GM19238 (cell line): ENCODE data around the gene UBE2L5.

Source experiments
- DNase-seq: peaks from one replicate; pipeline ENCODE4 v3.0.0; 2011; ENCODE audit warnings: low spot score; ENCODE audit not compliant: insufficient read length

UBE2L5 gene

DNA sequence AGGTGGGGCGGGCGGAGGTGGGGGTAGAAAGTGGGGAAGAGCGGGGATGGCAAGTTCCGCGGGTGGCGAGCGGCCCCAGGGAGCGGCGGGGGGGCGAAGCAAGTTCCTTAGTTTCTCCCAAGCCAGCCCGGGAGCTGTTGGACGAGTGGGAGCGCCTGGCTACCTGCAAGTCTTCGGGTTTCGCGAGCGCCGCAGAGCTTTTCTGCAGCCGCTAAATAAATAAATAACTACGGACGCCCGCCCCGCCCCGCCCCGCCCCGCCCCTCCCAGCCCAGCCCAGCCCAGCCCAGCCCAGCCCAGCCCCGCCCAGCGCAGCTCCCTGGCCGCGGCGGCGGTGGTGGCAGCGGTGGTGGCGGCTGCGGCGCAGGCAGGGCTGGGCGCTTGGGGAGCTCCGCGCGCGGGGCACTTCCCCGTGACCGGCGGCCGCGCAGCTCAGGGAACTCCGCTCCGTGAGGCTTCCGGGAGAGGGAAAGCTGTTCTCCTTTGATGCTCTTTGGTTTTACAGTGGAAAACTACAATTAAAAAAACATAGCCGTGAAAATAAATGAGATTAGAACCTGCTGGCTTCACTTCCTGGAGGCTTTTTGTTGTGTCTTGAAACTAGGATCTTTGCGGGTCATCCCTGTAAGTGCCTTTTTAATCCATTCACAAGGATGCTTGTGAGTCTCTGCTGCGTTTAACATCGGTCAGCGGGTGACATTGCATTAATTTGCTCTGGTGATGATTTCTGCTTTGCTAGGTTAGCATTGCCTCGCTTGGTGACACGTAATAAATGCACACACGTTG lies at the start of gene UBE2L5:
UBE2L5 (plus strand) TSS at position 440 of the 786 bp plus-strand sequence. CDS start 5,498 bp downstream, outside the sequence.
- peak; percentile 55 for DNase-seq

DNA sequence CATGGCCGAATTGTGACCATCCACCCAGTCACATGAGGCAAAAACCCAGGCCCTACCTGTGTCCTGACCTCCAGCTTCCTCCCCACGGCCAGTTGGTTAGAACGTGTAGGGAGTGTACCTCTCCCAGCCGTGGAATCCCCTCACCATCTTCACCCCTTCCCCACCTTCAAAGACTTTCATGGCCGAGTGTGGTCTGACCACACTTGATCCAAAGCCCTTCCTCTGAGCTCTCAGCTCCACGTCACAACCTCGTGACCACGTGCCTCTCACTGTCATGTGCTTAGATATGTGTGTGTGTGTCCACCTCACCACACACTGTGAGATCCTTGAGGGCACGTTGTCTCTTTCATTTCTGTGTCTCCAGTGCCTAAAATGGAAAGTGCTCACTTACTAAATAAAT lies 48.6 kb upstream of the UBE2L5 start:
- no peak for DNase-seq

DNA sequence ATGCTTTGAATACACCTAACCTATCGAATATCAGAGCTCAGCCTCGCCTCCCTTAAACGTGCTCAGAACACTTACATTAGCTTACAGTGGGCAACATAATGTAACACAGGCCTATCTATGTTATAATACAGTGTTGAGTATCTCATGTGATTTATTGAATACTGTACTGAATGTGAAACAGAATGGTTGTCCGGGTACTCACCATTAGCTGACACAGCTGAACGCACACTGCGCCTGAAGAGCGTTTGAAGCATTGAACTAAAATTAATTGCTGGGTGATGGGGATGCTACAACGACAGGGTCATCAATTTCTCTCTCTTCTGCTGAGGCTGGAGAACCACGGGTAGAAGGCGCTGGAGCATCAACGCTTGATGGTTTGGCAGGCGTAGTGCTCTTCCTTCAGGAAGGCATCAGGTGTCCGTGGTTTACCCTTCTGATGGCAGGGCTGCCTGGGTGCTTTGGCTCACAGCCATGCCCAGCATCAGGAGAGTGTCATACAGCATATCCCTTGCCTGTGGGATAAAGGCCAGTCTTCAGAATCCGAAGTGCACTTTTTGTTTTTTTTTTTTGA lies 46.9 kb upstream of the UBE2L5 start:
- no peak for DNase-seq

DNA sequence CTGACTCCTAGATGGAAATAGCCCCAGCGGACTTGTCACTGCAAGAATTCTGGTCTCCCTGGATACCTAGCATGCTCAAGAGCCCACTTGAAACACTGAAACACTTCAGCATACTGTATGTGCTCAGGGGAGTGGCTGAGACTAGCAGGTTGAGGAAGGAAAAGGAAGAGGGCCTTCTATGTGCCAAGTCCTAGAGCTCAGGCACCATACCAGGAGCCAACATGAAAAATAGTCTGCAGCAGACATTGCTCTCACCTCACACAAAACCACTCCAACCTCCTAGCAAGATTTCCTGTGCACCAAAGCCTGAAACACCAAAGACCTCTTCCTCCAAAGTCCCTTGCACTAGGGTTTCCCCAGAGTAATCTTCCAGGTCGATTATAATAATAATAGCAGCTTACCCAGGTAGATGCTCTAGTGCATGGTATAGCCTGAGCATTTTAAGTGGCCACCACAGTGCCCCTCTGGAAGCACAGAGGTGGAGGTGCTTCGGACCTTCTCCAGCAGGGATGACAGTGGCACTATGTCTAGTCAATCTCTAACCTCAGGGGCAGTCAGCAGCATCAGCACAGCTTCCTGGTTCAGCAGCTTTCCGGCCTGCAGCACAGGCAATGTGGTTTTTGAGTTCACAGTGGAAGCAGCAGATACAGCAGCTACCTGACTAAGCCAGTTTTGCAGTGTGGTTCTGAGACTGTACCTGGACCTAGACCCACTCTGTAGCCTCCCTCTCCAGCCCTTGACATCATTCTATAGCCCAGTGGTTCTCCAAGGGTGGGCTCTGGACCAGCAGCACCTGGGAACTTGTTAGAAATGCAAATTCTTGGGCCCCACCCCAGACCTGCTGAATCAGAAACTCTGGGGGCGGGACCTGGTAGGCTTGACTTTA lies 45.6 kb upstream of the UBE2L5 start:
- DNase-seq: no peak

DNA sequence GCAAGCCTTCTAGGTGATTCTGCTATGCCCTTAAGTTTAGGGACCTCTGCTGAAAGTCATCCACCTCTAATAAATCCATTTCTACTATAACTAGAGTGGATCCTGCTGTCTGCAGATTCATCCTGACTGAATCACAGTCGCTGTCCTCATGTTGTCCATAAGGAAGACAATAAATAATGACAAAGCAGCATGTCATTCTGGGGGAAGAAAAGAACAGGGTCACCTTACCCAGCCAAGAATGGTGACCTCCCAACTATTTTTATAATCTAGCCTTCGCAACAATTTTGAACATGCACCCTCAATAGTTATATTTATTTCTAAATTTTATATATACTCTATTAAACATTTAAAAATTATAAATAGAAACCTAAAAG lies 45.0 kb upstream of the UBE2L5 start:
- no peak for DNase-seq

DNA sequence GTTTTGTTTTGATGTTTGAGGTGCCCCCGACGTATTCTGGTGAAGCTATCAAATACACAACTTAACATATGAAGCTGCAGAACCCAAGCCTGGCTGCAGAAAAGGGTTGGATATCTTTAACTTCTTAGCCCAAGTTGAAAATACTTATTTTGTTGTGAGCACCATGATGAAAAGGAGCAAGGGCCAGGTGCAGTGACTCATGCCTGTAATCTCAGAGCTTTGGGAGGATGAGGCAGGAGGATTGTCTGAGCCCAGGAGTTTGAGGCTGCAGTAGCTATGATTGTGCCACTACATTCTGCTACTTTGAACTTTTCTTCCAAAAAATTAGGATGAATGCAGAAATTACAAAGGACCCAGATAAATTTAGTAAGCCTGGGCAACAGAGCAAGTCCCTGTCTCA lies 44.1 kb upstream of the UBE2L5 start:
- no peak for DNase-seq

DNA sequence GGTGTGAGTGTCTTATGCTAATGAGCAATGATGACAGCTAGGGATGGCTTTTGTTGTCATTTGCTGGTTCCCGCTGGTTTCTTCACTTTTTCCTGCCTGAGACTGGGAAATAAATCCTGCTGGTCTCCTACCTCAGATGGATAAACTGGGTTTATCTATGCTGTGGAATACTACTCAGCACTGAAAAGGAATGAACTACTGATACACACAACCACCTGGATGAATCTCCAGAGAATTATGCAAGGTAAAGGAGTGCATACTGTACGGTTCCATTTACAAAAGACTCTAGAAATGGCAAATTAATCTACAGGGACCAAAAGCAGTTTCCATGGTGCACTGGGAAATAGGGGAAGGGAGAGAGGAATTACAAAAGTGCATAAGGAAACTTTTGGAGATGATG lies 41.2 kb upstream of the UBE2L5 start:
- DNase-seq: no peak

DNA sequence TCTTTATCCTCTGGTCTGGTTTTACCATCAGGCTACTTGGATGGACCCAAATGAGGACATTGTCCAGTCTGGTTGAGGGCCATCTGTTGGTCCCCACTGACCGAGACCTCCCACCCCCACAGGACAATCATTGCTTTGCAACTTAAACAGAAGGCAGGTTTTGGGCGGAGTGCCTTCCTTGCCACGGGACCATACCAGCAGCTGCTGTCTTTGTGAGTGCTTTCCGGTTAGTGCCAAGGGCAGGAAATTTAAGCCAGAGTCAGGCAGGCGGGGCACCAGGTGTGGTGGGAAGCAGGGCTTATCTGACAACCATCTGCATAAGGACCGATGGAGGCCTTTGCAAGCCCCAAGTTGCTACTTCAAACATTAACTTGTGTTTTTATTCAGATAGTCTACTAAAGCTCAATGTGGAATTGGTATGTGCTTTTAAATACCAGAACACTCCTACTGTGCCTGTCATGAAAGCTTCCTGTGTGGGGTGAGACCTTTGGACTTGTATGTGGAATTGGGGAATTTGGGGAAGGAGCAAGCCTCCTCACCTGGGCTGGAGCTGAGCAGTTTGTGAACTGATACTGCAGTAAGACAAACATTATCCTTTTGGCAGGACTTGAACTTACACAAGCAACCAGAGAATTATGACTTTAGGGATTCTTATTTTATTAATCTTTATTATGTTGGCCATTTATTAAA lies 39.3 kb upstream of the UBE2L5 start:
- no peak for DNase-seq

DNA sequence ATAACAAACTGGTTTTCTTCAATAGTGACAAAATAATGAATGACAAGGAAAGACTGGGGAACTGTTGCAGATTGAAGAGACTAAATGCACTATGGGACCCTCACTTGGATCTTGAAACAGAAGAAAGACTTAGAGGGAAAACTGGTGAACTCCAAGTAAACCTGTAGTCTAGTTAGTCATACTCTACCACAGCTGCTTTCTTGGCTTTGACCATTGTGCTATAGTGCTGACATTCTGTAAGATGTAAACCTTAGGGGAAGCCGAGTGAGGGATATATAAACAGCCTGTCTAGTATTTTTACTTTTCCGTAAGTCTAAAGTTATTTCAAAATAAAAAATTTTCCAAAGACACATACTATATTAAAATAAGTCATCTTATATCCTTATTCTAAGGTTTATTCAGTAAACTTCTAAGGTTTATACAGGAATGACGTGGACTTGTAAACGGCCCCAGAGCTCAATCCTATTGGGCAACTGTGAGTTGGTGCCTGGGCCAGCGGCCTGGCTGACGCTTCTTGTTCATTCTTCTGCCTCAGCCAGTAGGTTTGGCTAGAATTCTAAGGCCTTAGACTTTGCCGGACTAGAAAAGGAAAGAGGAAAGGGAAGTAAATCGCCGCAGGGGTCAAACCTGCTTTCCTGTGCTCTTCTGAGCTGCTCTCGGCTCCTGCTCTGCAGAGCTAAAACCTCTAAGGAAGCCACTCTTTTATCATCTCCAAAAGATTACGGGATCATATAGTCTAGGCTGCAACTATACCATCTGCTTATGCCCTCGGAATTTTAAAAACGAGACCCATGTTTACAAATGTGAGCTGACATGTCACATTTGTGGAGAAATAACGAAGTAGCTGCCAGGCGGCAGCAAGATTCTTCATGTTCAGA lies 33.6 kb upstream of the UBE2L5 start:
- DNase-seq: no peak

DNA sequence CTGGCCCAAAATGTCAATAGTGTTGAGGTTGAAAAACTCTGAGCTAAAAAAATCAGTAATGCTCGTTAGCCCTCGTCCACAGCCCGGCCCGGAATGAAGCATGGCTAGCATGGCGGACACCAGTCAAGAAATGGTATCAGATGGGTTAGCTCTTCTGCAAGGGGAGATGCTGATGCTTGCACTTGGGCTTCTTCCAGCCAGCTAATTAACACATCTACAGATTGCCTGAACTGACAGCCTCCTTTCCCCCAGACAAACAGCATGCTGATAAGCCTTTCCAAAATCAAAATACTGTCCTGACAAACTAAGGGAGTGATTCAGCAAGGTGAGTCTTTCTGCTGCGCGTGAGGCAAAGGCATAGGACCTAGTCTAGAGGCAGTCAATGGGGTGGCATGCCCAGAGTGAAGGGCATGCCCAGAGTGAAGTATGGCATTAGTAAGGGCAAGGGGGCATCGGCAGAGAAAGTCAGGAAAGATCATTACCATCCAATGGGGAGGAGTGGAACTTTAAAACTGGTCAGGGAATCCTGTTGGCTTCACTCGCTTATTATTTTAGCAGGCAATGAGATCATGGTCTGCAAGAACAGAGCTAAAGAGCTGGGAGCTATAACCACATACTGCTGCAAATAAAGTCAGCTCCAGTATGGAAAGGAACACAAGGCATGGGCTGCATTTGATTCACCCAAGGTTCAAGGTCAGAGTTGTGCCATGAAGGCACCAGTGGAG lies 30.2 kb upstream of the UBE2L5 start:
- no peak for DNase-seq

DNA sequence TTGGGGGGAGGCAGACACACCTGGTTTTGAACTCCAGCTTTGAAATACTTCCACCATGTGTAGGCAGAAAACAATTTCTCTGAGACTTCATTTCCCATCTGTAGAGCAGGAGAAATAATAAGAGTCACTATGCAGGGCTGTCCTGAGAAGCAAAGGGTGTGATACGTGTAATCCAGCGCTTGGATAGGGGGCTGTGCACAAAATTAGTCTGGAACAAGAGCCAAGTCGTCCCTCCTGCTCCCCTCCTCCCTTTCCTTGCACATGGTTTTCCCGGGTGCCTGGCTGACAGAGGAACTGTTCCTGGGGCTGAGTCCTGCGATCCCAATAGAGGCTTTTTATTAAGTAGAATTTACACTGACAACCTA lies 29.6 kb upstream of the UBE2L5 start:
- no peak for DNase-seq

DNA sequence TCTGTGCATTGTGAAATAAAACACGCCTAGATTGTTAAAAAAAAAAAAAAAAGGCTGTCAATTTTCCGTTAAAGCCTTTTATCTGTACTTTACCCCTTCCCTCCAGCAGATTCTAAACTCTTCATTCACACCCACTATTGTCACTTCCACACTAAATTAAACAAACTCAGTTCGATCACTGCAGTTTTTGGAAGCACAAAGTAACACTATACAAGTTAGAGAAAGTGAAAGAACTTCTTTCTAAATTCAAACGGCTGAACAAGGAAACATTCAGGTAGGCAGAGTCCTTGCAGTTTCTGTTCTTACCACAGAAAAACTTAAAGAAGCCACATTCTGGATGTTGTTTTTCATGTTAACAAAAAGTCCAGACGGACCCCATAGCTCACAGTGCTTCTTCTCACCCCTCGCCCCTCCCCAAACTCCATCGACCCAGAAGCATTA lies 27.5 kb upstream of the UBE2L5 start:
- DNase-seq: no peak

DNA sequence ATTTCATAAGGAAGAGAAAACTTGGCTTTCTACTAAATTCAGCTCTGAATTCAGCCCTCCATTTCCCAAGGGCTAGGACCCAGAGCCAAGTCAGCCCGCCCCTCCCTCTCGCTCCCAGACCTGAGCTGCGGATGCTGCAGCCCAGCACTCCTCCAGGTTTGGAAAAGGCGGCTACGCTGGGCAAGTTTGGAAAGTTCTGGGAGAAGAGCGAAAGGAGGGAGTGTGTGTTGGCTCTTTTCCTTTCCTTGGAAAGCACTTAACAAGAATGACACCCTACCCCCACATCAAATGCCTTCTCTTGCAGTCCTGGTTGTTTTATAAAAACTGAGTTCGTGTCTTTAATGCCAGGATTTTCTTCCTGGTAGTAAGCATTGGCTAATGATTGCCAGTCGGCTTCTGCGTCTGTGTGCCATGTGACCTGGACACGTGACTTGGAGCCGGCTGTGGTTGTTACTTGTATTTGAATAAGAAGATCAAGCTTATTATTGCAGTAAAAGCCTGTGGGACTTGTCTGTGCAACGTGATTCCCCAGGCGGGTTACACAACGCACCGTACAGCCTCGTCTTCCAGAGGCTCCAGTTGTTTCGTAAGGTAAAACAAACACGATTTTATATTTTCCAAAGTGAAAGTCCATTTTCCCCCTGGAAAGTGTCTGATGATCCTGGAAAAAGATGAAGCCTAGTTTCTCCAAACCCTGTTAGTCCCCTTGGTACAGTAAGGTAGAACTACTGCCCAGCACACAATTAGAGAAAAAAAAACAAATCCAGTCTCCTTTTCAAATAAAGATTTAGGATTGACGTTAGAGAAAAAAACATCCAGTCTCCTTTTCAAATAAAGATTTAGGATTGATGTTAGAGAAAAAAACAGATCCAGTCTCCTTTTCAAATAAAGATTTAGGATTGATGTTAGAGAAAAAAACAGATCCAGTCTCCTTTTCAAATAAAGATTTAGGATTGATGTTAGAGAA lies 26.8 kb upstream of the UBE2L5 start:
- DNase-seq: peak; percentile 46

DNA sequence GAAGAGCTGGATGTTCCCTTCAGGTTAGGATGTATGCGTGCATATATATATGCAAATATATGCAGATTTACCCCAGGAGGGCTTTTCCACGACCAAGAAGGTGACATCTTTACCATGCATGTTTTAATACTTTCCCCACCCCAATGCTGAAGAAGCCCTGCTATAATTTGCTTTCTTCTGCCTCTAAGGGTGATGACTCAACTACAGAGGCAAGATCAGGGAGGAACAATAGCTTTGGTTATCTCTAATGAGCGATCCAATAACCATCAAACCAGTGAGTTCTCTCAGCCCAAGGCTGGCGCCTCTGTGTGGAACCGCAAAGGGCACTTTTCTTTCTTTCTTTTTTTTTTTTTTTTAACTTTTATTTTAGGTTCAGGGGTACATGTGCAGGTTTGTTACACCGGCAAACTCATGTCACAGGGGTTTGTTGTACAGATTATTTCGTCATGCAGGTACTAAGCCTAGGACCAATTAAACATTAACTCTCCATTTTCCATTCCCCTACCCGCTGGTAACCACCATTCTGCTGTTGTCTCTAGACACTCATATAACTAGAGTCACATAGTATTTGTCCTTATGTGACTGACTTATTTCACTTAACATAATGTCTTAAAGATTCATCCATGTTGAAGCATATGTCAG lies 25.7 kb upstream of the UBE2L5 start:
- no peak for DNase-seq

DNA sequence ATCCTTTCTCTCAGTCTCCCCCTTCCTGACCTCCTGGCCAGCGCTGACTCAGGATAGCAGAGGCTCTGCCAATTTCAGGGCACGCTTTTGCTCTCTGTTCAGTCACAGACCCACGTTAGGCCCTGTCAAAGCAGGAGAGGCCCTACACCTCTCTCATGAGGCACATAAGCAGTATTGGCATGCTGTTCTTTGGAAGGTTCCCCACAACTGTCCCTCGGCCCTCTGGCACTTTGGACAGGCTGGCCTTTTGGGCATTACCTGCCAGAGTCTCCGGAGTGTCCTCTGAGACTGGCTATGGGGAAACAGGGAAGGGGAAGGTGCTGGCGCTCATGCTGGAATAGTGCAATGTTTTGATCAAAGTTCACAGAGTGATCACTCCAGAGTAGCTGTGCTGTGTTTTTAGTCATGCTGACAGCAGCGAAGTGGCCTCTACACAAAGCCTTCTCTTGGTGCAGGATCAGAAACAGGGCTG lies 23.7 kb upstream of the UBE2L5 start:
- no peak for DNase-seq

DNA sequence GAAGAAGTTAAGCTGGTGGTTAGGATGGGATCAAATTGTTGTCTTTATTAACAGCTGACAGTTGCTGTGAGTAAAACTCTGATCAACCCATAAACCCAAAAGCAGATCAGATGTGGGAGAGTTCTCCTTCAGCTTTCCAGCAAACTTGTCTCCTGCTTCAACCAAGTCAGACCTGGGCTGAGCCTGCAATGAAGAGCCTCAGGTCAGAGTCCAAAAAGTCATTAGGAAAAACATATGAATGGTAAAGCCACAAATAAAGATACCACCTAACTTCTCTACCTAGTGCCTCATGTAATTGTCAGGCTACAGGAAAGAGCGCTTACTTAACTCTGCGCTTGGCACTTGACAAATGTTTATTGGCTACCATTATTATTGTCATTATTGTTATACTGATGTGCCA lies 21.9 kb upstream of the UBE2L5 start:
- DNase-seq: no peak

DNA sequence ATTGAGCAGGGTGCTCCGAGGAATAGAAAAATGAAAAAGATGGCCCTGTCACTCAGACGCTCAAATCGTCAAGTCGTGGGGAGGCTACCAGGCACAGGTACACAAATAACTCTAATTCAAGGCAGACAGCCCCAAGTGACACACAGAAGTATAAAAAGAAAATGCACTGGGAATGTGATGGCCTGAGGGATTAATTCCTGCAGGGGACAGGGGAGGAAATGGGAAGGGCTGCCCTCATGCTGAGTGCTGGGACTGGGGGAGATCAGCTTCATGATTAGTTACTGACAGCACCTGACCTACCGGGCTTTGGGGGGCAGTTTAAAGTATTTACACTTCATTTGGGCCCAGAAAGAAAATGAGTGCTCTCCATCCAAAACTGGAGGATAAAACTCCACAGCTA lies 20.9 kb upstream of the UBE2L5 start:
- DNase-seq: no peak

DNA sequence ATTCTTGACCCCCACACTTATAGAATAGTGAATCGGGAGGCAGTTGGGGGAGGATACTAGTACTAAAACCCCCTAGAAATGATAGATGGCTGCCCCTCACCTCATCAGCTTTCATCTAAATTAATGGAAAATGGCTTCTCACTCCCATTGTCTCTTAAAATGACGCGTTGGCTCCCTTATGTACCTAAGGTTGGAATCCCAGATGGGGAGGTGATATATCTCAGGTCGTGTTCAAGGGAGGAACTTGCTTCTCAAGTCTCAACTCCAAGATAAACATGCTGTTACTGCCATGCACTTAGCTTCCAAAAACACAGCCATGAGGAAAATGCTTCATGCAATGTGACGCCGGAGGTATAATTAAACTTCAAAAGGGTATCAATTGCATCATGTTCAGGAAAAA lies 18.8 kb upstream of the UBE2L5 start:
- no peak for DNase-seq
